Suprapubic skin (tissue), 4 donors: ENCODE results near the gene NADK2.
A peak's percentile ranks its signal among the peaks of the same experiment; 100 is the strongest.

ENCODE experiments used
- EP300 ChIP-seq: sonication (generic); formaldehyde crosslinking; IDR thresholded peaks from one replicate; pipeline ENCODE4 v1.6.1; 2017; ENCODE audit warnings: antibody characterized with exemption
- POLR2A ChIP-seq, 2 donors: fragments of 450-650 bp; IDR thresholded peaks; one replicate each; pipeline ENCODE4 v1.6.1; 2017; ENCODE audit warnings: antibody characterized with exemption in 2 of 2, mild to moderate bottlenecking in 2 of 2, moderate library complexity in 2 of 2
- POLR2AphosphoS5 ChIP-seq, 3 donors: sonication (generic); formaldehyde crosslinking; IDR thresholded peaks; one replicate each; pipeline ENCODE4 v1.6.1; 2017; ENCODE audit warnings: antibody characterized with exemption in 3 of 3
- TF ChIP-seq, protein P1 (sequence below), 2 donors: fragments of 200-600 bp in 1 of 2; fragments of 450-650 bp in 1 of 2; sonication (generic) in 1 of 2; IDR thresholded peaks; one replicate each; pipeline ENCODE4 v1.5.1; 2016 to 2019; ENCODE audit warnings: antibody characterized with exemption in 2 of 2, mild to moderate bottlenecking in 1 of 2, moderate library complexity in 1 of 2

DNA sequence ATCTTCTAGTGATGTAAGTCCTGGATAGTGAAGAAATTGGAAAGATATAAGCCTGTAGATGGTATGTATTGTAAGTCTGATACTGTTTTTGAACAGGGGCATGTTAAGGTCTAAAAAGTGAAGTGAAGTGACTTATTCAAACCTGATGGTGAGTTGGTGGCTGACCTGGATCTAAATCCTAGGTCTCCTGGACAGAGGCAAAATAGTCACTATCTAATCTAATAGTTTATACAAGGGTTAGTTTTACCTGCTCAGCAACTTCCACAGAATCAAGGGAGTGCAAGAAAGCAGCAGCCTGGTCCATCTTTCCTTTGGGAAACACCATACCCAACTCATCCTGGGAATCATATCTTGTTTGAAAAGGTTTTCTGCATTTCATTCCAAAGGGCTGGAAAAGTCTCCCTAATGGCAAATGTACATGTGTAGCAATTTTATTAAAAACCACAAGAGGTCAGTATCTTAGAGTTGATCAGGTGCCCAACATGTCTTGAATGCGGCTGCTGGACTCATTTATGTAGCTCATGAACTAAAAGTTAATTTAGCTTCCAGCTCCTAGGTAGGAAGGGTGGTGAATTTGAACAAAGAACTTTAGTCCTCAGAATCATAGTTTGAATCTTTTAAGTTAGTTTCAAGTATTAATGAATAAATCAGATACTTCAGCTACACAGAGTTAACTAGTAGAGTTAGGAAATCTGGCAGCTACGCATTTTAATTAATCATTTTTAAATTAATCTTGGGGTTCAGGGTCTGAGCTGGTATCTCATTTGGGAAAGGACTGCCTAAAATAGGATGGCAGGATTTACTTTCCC, 63.8 kb downstream of the NADK2 start:
- TF ChIP-seq, protein P1, sequence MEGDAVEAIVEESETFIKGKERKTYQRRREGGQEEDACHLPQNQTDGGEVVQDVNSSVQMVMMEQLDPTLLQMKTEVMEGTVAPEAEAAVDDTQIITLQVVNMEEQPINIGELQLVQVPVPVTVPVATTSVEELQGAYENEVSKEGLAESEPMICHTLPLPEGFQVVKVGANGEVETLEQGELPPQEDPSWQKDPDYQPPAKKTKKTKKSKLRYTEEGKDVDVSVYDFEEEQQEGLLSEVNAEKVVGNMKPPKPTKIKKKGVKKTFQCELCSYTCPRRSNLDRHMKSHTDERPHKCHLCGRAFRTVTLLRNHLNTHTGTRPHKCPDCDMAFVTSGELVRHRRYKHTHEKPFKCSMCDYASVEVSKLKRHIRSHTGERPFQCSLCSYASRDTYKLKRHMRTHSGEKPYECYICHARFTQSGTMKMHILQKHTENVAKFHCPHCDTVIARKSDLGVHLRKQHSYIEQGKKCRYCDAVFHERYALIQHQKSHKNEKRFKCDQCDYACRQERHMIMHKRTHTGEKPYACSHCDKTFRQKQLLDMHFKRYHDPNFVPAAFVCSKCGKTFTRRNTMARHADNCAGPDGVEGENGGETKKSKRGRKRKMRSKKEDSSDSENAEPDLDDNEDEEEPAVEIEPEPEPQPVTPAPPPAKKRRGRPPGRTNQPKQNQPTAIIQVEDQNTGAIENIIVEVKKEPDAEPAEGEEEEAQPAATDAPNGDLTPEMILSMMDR (IDR thresholded peaks at IDR 0.05) = peak in 1 of 2 donors; percentile 34
- TF ChIP-seq POLR2A (IDR thresholded peaks at IDR 0.05) (no peak), POLR2AphosphoS5 (IDR thresholded peaks at IDR 0.05) (no peak), EP300 (no peak)
